Breast epithelium (tissue), 4 donors: ENCODE results near the gene OR8B8. TPM values are rescaled to one million over a fixed set of nuclear protein-coding genes. Genes with fewer than 3 reads are reported as not detected.

Source experiments
- DNase-seq, 2 donors: peaks; one replicate each; pipeline ENCODE4 v3.0.0-alpha.2; 2019; ENCODE audit warnings: low spot score in 2 of 2
- H3K27ac ChIP-seq, 2 donors: fragments of 200-600 bp; sonication (generic) in 1 of 2; one replicate each; pipeline ENCODE4 v1.5.1; 2016 to 2019; ENCODE audit warnings: mild to moderate bottlenecking in 1 of 2
- H3K27me3 ChIP-seq, 2 donors: fragments of 200-600 bp; sonication (generic) in 1 of 2; one replicate each; pipeline versions ENCODE4 v1.5.1 to v1.6.0; 2017 to 2019; ENCODE audit warnings: control low read depth in 1 of 2, mild to moderate bottlenecking in 1 of 2
- H3K36me3 ChIP-seq: fragments of 200-600 bp; one replicate; pipeline ENCODE4 v1.5.1; 2019
- H3K4me1 ChIP-seq, 2 donors: fragments of 200-600 bp; sonication (generic); one replicate each; pipeline ENCODE4 v1.5.1; 2016 to 2019; ENCODE audit warnings: control low read depth in 1 of 2
- H3K4me3 ChIP-seq, 3 donors: fragments of 200-600 bp; sonication (generic); 1 replicate in 2 of 3; 2 replicates in 1 of 3; pipeline ENCODE4 v1.5.1; 2016 to 2019; ENCODE audit warnings: mild to moderate bottlenecking in 3 of 3, moderate library complexity in 2 of 3
- H3K9me3 ChIP-seq, 2 donors: fragments of 200-600 bp; sonication (generic) in 1 of 2; one replicate each; pipeline ENCODE4 v1.5.1; 2016 to 2019; ENCODE audit warnings: control low read depth in 1 of 2
- POLR2A ChIP-seq: fragments of 450-650 bp; IDR thresholded peaks from one replicate; pipeline ENCODE4 v1.6.1; 2016; ENCODE audit warnings: antibody characterized with exemption, mild to moderate bottlenecking, moderate library complexity
- POLR2AphosphoS5 ChIP-seq, 3 donors: sonication (generic); formaldehyde crosslinking; IDR thresholded peaks; one replicate each; pipeline ENCODE4 v1.6.1; 2017; ENCODE audit warnings: antibody characterized with exemption in 3 of 3
- intact Hi-C: fragments of 100-400 bp; cut with DNase I; formaldehyde crosslinking; loops from one replicate; pipeline ENCODE4 v1.15.1; 2023; ENCODE audit warnings: low total_unique reads
- total RNA-seq, 3 donors: library from RNA; depleted of rRNA; stranded (reverse); fragments of >200 nt; gene quantifications; one replicate each; pipeline ENCODE4 v1.1.0, GENCODE V29; 2016
- TF ChIP-seq, protein P1 (sequence below), 3 donors: fragments of 450-650 bp; IDR thresholded peaks; one replicate each; pipeline ENCODE4 v1.5.1; 2016 to 2017; ENCODE audit warnings: antibody characterized with exemption in 3 of 3, mild to moderate bottlenecking in 3 of 3, moderate library complexity in 3 of 3

Gene OR8B8
- total RNA-seq, 3 donors from 2014 or later = not detected

GRCh38 chr11:124442442-124442841, 3.1 kb downstream of the OR8B8 start:
- peaks cover 0 to 6% of the 10 kb centered on the region in 2 donors for H3K9me3 ChIP-seq
- TF ChIP-seq POLR2A = no peak
- TF ChIP-seq POLR2AphosphoS5 (IDR thresholded peaks at IDR 0.05) = no peak
- TF ChIP-seq, protein P1, sequence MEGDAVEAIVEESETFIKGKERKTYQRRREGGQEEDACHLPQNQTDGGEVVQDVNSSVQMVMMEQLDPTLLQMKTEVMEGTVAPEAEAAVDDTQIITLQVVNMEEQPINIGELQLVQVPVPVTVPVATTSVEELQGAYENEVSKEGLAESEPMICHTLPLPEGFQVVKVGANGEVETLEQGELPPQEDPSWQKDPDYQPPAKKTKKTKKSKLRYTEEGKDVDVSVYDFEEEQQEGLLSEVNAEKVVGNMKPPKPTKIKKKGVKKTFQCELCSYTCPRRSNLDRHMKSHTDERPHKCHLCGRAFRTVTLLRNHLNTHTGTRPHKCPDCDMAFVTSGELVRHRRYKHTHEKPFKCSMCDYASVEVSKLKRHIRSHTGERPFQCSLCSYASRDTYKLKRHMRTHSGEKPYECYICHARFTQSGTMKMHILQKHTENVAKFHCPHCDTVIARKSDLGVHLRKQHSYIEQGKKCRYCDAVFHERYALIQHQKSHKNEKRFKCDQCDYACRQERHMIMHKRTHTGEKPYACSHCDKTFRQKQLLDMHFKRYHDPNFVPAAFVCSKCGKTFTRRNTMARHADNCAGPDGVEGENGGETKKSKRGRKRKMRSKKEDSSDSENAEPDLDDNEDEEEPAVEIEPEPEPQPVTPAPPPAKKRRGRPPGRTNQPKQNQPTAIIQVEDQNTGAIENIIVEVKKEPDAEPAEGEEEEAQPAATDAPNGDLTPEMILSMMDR (IDR thresholded peaks at IDR 0.05) = no peak
- intact Hi-C loops = no loop called here

DNA sequence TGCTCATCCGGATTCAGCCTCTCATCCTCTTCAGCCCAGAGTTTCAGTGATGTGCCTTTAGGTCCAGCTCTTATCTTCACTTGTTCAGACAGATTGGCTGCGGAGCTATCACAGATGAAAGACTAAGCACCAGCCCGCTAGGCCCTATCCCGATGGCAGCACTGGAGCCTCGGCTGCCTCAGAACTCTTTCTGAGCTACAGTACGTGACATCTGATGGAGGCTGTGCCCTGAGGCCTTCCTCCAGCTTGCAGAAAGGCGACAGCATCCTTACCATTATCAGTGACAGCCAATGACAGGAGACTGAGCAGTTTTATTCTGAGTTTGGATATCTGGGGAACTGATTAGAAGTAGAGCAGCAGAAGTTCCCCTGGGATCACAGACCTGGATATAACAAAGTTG, 4.0 kb downstream of the OR8B8 start:
- Histone ChIP-seq H3K27ac (no peak overlapping the region), H3K36me3 (no peaks in the 10 kb centered on the region), H3K4me1 (no peaks in the 10 kb centered on the region), H3K27me3 (no peaks in the 10 kb centered on the region), H3K9me3 (peaks cover 0 to 9% of the 10 kb centered on the region in 2 donors), H3K4me3 (no peak overlapping the region)
- intact Hi-C loops = no loop called here
- TF ChIP-seq, protein P1 (IDR thresholded peaks at IDR 0.05) = no peak
- TF ChIP-seq POLR2A = no peak
- no peak for TF ChIP-seq POLR2AphosphoS5 (IDR thresholded peaks at IDR 0.05)
- DNase-seq = no peak

More at GRCh38 chr11:124442442-124442841, 3.1 kb downstream of the OR8B8 start:
- no peak overlapping the region for H3K4me3 ChIP-seq
- H3K36me3 ChIP-seq = no peaks in the 10 kb centered on the region
- no peak for DNase-seq
- no peak overlapping the region for H3K27ac ChIP-seq
- no peaks in the 10 kb centered on the region for H3K4me1 ChIP-seq
- no peaks in the 10 kb centered on the region for H3K27me3 ChIP-seq

DNA sequence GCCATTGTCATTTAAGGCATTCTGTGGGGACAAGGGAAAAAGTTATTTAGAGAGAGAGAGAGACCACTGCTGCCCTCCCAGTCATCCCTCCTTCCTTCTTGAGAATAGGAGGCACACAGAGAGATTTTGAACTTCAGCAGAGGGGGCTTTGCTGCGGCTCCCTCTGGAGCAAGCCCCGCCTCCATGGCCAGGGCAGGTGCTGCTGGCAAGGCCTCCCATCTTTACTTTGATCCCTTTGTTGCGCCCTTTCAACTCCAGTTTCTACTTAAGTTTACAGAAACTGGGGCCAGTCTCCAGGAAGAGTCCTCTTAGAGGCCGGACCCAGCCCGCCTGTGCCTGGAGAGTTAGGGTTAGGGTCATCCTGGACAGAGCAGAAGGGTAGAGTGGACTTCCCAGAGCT, 4.4 kb downstream of the OR8B8 start:
- H3K4me1 ChIP-seq = no peaks in the 10 kb centered on the region
- no peak overlapping the region for H3K4me3 ChIP-seq
- intact Hi-C loops = no loop called here
- H3K9me3 ChIP-seq = peaks cover 0 to 9% of the 10 kb centered on the region in 2 donors
- no peaks in the 10 kb centered on the region for H3K27me3 ChIP-seq
- TF ChIP-seq POLR2AphosphoS5 (IDR thresholded peaks at IDR 0.05) (no peak), POLR2A (no peak)
- TF ChIP-seq, protein P1 (IDR thresholded peaks at IDR 0.05) = no peak
- DNase-seq = no peak
- no peak overlapping the region for H3K27ac ChIP-seq
- H3K36me3 ChIP-seq = no peaks in the 10 kb centered on the region

DNA sequence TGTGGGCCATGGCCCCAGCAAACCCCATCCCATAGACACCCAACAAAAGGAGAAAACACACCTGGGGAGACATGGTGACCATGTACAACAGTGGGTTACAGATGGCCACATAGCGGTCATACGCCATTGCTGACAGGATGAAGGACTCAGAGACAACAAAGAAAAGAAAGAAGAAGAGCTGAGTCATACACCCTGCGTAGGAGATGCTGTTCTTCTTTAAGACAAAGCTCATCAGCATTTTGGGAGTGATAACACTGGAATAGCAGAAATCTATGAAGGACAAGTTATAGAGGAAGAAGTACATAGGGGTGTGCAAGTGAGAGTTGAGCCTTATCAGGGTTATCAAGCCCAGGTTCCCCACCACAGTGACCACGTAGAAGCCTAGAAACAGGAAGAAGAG, 4.9 kb downstream of the OR8B8 start:
- no peak for DNase-seq
- H3K27ac ChIP-seq = no peak overlapping the region
- no peaks in the 10 kb centered on the region for H3K36me3 ChIP-seq
- peaks cover 0 to 9% of the 10 kb centered on the region in 2 donors for H3K9me3 ChIP-seq
- H3K4me3 ChIP-seq = no peak overlapping the region
- no peaks in the 10 kb centered on the region for H3K27me3 ChIP-seq
- intact Hi-C loops = no loop called here
- H3K4me1 ChIP-seq = no peaks in the 10 kb centered on the region
- TF ChIP-seq POLR2AphosphoS5 (IDR thresholded peaks at IDR 0.05) = no peak
- TF ChIP-seq POLR2A = no peak
- TF ChIP-seq, protein P1 (IDR thresholded peaks at IDR 0.05) = no peak

GRCh38 chr11:124434699-124435098, 10.8 kb downstream of the OR8B8 start:
- H3K9me3 ChIP-seq = peaks cover 0 to 15% of the 10 kb centered on the region in 2 donors
- H3K27ac ChIP-seq = no peak overlapping the region
- no peaks in the 10 kb centered on the region for H3K36me3 ChIP-seq
- H3K4me3 ChIP-seq = no peak overlapping the region
- H3K4me1 ChIP-seq = no peaks in the 10 kb centered on the region
- H3K27me3 ChIP-seq = no peaks in the 10 kb centered on the region
- intact Hi-C loops = no loop called here
- DNase-seq = no peak
- TF ChIP-seq POLR2A = no peak
- TF ChIP-seq POLR2AphosphoS5 (IDR thresholded peaks at IDR 0.05) = no peak
- TF ChIP-seq, protein P1 (IDR thresholded peaks at IDR 0.05) = no peak
